HepG2 (cell line): ENCODE measurements around the gene LSM8.

Source experiments
- CHD2 ChIP-seq: IDR thresholded peaks from 2 replicates; pipeline ENCODE4 v1.6.1; 2011; ENCODE audit warnings: low read depth, low read length, improper control_type of control experiment
- CTCF ChIP-seq: sonication (generic); formaldehyde crosslinking; IDR thresholded peaks from 2 replicates; pipeline ENCODE4 v1.5.0; 2020; ENCODE audit warnings: mild to moderate bottlenecking, missing genetic modification reagents, moderate library complexity
- HDAC6 ChIP-seq: fragments of 200-600 bp; sonication (generic); IDR thresholded peaks from 2 replicates; pipeline ENCODE4 v1.7.0; 2017; ENCODE audit warnings: mild to moderate bottlenecking, antibody characterized with exemption, low read length, low read depth
- MYC ChIP-seq: sonication (generic); formaldehyde crosslinking; IDR thresholded peaks from 2 replicates; pipeline ENCODE4 v1.9.0; 2021; ENCODE audit warnings: missing genetic modification reagents, borderline replicate concordance
- POLR2A ChIP-seq, 2 experiments: IDR thresholded peaks; 2 replicates each; pipeline ENCODE4 v1.6.1; 2011; ENCODE audit warnings: low read depth in 2 of 2, low read length in 2 of 2, mild to moderate bottlenecking in 1 of 2, moderate library complexity in 1 of 2; ENCODE audit not compliant: insufficient read depth in 1 of 2
- SIN3A ChIP-seq: IDR thresholded peaks from 2 replicates; pipeline ENCODE4 v1.6.1; 2011; ENCODE audit warnings: low read depth, mild to moderate bottlenecking, control low read depth, low read length, borderline replicate concordance
- SMC3 ChIP-seq: IDR thresholded peaks from 2 replicates; pipeline ENCODE4 v1.6.1; 2011; ENCODE audit warnings: low read length, improper control_type of control experiment
- TF ChIP-seq, protein P1 (sequence below): sonication (generic); formaldehyde crosslinking; IDR thresholded peaks from 2 replicates; pipeline ENCODE4 v1.4.0; 2020; ENCODE audit warnings: missing genetic modification reagents

GRCh38 chr7:118152654-118153053 lies 31.3 kb upstream of the LSM8 start:
- TF ChIP-seq HDAC6 (no peak), SMC3 (no peak), CTCF (CRISPR knock-in tag) (no peak), POLR2A (IDR thresholded peaks at IDR 0.05; ENCODE audit: insufficient read depth in 1 of 2, low read depth in 2 of 2, low read length in 2 of 2) (no peak), SIN3A (no peak), MYC (CRISPR knock-in tag) (no peak), CHD2 (no peak)
- TF ChIP-seq, protein P1, sequence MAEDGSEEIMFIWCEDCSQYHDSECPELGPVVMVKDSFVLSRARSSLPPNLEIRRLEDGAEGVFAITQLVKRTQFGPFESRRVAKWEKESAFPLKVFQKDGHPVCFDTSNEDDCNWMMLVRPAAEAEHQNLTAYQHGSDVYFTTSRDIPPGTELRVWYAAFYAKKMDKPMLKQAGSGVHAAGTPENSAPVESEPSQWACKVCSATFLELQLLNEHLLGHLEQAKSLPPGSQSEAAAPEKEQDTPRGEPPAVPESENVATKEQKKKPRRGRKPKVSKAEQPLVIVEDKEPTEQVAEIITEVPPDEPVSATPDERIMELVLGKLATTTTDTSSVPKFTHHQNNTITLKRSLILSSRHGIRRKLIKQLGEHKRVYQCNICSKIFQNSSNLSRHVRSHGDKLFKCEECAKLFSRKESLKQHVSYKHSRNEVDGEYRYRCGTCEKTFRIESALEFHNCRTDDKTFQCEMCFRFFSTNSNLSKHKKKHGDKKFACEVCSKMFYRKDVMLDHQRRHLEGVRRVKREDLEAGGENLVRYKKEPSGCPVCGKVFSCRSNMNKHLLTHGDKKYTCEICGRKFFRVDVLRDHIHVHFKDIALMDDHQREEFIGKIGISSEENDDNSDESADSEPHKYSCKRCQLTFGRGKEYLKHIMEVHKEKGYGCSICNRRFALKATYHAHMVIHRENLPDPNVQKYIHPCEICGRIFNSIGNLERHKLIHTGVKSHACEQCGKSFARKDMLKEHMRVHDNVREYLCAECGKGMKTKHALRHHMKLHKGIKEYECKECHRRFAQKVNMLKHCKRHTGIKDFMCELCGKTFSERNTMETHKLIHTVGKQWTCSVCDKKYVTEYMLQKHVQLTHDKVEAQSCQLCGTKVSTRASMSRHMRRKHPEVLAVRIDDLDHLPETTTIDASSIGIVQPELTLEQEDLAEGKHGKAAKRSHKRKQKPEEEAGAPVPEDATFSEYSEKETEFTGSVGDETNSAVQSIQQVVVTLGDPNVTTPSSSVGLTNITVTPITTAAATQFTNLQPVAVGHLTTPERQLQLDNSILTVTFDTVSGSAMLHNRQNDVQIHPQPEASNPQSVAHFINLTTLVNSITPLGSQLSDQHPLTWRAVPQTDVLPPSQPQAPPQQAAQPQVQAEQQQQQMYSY, result no peak
